GM12878 (cell line): ENCODE data around the gene GNAQ. TPM values are rescaled to one million over a fixed set of nuclear protein-coding genes. Genes with fewer than 3 reads are reported as not detected.

Source experiments
- ATAC-seq: fragments of 200-7000 bp; cut with Tn5 transposase; 3 replicates; pipeline ENCODE4 v1.9.1; 2020; ENCODE audit warnings: mild to moderate bottlenecking, moderate library complexity
- BruUV-seq: library from RNA; stranded (reverse); fragments of 400-500 nt; replicated peaks from 2 replicates; lab custom pipeline; 2021; lab: Mats Ljungman, UMichigan
- CTCF ChIA-PET: fragments of 300-600 bp; sonication (Branson Sonifier 250); formaldehyde crosslinking; extraction: SDS; loops from one replicate; lab custom pipeline; 2021; ENCODE audit warnings: inconsistent platforms; lab: Yijun Ruan, JAX
- POLR2A ChIA-PET: fragments of 350-600 bp; formaldehyde crosslinking; extraction: SDS; loops from one replicate; lab custom pipeline; 2021; ENCODE audit warnings: inconsistent platforms; lab: Charles Lee
- RAD21 ChIA-PET: fragments of 300-600 bp; sonication (Branson Sonifier 250); formaldehyde crosslinking; loops from one replicate; lab custom pipeline; 2023; ENCODE audit warnings: antibody characterized with exemption; ENCODE audit not compliant: unreplicated experiment; lab: Charles Lee
- SMC1A ChIA-PET: fragments of 300-600 bp; sonication (Branson Sonifier 250); formaldehyde crosslinking; loops from one replicate; lab custom pipeline; 2023; ENCODE audit not compliant: unreplicated experiment, uncharacterized antibody; lab: Charles Lee
- DNase-seq: peaks from one replicate; pipeline ENCODE4 v3.0.0-alpha.2; 2011; ENCODE audit warnings: low read depth, low spot score
- FAIRE-seq: peaks from 3 replicates; lab custom pipeline; 2011; peaks lifted over from hg19 to GRCh38; lab: Jason Lieb, UNC
- H2AFZ ChIP-seq: 2 replicates; pipeline ENCODE4 v1.6.0; 2011; ENCODE audit warnings: low read depth, low read length, control low read depth; ENCODE audit not compliant: control insufficient read depth
- H3K27ac ChIP-seq: 2 replicates; pipeline ENCODE4 v1.5.1; 2011; ENCODE audit warnings: control low read depth; ENCODE audit not compliant: control insufficient read depth, insufficient read depth
- H3K27me3 ChIP-seq, 2 experiments: replicated peaks in 1 of 2; 2 replicates each; pipeline versions ENCODE4 v1.6.0 to v1.6.1; 2011; ENCODE audit warnings: low read length in 1 of 2; ENCODE audit not compliant: control insufficient read depth in 2 of 2, insufficient read depth in 2 of 2
- H3K36me3 ChIP-seq, 2 experiments: 2 replicates each; pipeline ENCODE4 v1.5.1; 2011; ENCODE audit warnings: low read length in 1 of 2; ENCODE audit not compliant: control insufficient read depth in 2 of 2, insufficient read depth in 2 of 2
- H3K4me1 ChIP-seq: 2 replicates; pipeline ENCODE4 v1.6.1; 2011; ENCODE audit warnings: mild to moderate bottlenecking, low read length, moderate library complexity, mixed read lengths; ENCODE audit not compliant: control insufficient read depth, insufficient read depth
- H3K4me2 ChIP-seq: 2 replicates; pipeline ENCODE4 v1.6.0; 2011; ENCODE audit warnings: control low read depth; ENCODE audit not compliant: control insufficient read depth, insufficient read depth
- H3K4me3 ChIP-seq: fragments of 200-600 bp; sonication (generic); 2 replicates; pipeline ENCODE4 v1.5.1; 2016
- H3K79me2 ChIP-seq: 2 replicates; pipeline ENCODE4 v1.6.0; 2011; ENCODE audit warnings: low read length; ENCODE audit not compliant: control insufficient read depth, insufficient read depth
- H3K9ac ChIP-seq: 2 replicates; pipeline ENCODE4 v1.8.0; 2011; ENCODE audit warnings: low read length, control low read depth, mixed read lengths; ENCODE audit not compliant: control insufficient read depth, insufficient read depth
- H3K9me3 ChIP-seq: replicated peaks from 3 replicates; pipeline ENCODE4 v1.5.1; 2011; ENCODE audit warnings: mild to moderate bottlenecking, low read length; ENCODE audit not compliant: control insufficient read depth, insufficient read depth
- H4K20me1 ChIP-seq: 2 replicates; pipeline ENCODE4 v1.6.0; 2011; ENCODE audit not compliant: control insufficient read depth, insufficient read depth
- HCFC1 ChIP-seq: fragments of 150-350 bp; IDR thresholded peaks from 2 replicates; pipeline ENCODE4 v1.6.1; 2014; ENCODE audit warnings: low read length
- MEF2B ChIP-seq: fragments of 450-650 bp; IDR thresholded peaks from 2 replicates; pipeline ENCODE4 v1.6.1; 2018; ENCODE audit warnings: mild to moderate bottlenecking, moderate library complexity; ENCODE audit not compliant: partially characterized antibody, poor library complexity, severe bottlenecking
- RAD51 ChIP-seq: fragments of 450-650 bp; IDR thresholded peaks from 2 replicates; pipeline ENCODE4 v1.6.1; 2016; ENCODE audit warnings: moderate library complexity, mild to moderate bottlenecking, inconsistent platforms
- SIN3A ChIP-seq: IDR thresholded peaks from 2 replicates; pipeline ENCODE4 v1.6.1; 2012; ENCODE audit warnings: low read depth, low read length, improper control_type of control experiment
- SREBF2 ChIP-seq: IDR thresholded peaks from 2 replicates; pipeline ENCODE4 v1.6.1; 2012; ENCODE audit warnings: mild to moderate bottlenecking, low read length
- ZBTB11 ChIP-seq: fragments of 450-650 bp; formaldehyde crosslinking; IDR thresholded peaks from 2 replicates; pipeline ENCODE4 v1.5.0; 2022; ENCODE audit warnings: mild to moderate bottlenecking, missing genetic modification characterization
- WGBS: methylation state at CpG from one replicate; pipeline ENCODE4 v1.1.6; 2016; ENCODE audit warnings: low lambda C conversion rate; ENCODE audit not compliant: insufficient replicate concordance, insufficient coverage; ENCODE audit errors: missing lambda C conversion rate; 5-methylcytosine and 5-hydroxymethylcytosine counted together
- in situ Hi-C: fragments of 300-500 bp; cut with MboI; formaldehyde crosslinking; loops from 9 replicates; pipeline ENCODE4 v1.14.3; 2018; ENCODE audit warnings: mixed read lengths
- intact Hi-C: fragments of 100-400 bp; cut with micrococcal nuclease; formaldehyde crosslinking; loops from one replicate; pipeline ENCODE4 v1.14.2; 2022; ENCODE audit not compliant: unreplicated experiment
- polyA plus RNA-seq, 11 experiments: library from polyadenylated mRNA; depleted of rRNA in 4 of 11; unstranded in 6 of 11; stranded (reverse) in 5 of 11; fragments of >200 nt; fragmentation: Nextera tagmentation in 4 of 11; fragmentation: Illumina TruSeq in 1 of 11; extraction: Ambion mirVana in 4 of 11; extraction: Trizol in 1 of 11; gene quantifications; 1 replicate in 1 of 11; 2 replicates in 10 of 11; pipeline versions ENCODE4 v1.2.1 to v1.2.3, GENCODE V29; 2011 to 2016; ENCODE audit warnings: inconsistent platforms in 2 of 11, missing spikeins in 2 of 11, low read depth in 1 of 11
- total RNA-seq, 4 experiments: library from RNA; depleted of rRNA in 3 of 4; stranded (reverse); fragments of >200 nt in 3 of 4; fragmentation: Illumina TruSeq in 1 of 4; extraction: Trizol in 1 of 4; gene quantifications; 2 replicates each; pipeline versions ENCODE4 v1.2.1 to v1.2.3, GENCODE V29; 2013 to 2021

GNAQ gene
- total and polyA plus RNA-seq, 10 of the 15 experiments (the other 5 are each of a cell fraction or from before 2014, with no cell fraction given) = 0.15 to 47.2 (median 0.49) TPM

GRCh38 chr9:77810047-77810446, 221.6 kb downstream of the GNAQ start:
- no peaks in the 10 kb centered on the region for H3K79me2 ChIP-seq
- DNase-seq = no peak
- in situ Hi-C loops = no loop called here
- no peak for TF ChIP-seq SIN3A
- no peak for TF ChIP-seq HCFC1
- no peak for TF ChIP-seq SREBF2
- TF ChIP-seq ZBTB11 = no peak
- no peak for TF ChIP-seq MEF2B
- TF ChIP-seq RAD51 = no peak
- TF ChIP-seq, all 136 proteins: peak for 0
- BruUV-seq = no TSS peak
- FAIRE-seq (no peak), ATAC-seq (no peak)
- CTCF ChIA-PET = interaction anchor here (1.1 to 1.3 kb wide), 2 partner anchors 226 to 353 kb away, joined by 4 read pairs; no protein-coding TSS in a partner anchor
- no peak overlapping the region for H2AFZ ChIP-seq
- WGBS = 28% methylated on average over 1 of the region's 1 CpG
- no peaks in the 10 kb centered on the region; a peak in 1 of 4 replicates for H3K27me3 ChIP-seq
- no peaks in the 10 kb centered on the region for H3K4me1 ChIP-seq
- intact Hi-C loops = no loop called here
- no peaks in the 10 kb centered on the region for H4K20me1 ChIP-seq
- no peak overlapping the region for H3K27ac ChIP-seq
- H3K9me3 ChIP-seq = no peaks in the 10 kb centered on the region
- H3K9ac ChIP-seq = no peak overlapping the region
- POLR2A ChIA-PET = no interaction called here
- SMC1A ChIA-PET = interaction anchor here (1.2 to 6.1 kb wide), 4 partner anchors 8 to 226 kb away, joined by 3 to 28 read pairs (median 3); no protein-coding TSS in a partner anchor
- H3K4me3 ChIP-seq = no peak overlapping the region
- RAD21 ChIA-PET = no interaction called here
- H3K36me3 ChIP-seq = no peaks in the 10 kb centered on the region
- no peak overlapping the region for H3K4me2 ChIP-seq
